DOHH2 (cell line): ENCODE results near the gene CYB5B.

Source experiments
- H3F3A ChIP-seq: fragments of 200-600 bp; sonication (generic), shearing (Covaris generic); 2 replicates; pipeline ENCODE4 v1.6.0; 2016; ENCODE audit warnings: antibody characterized with exemption, mild to moderate bottlenecking; ENCODE audit not compliant: control insufficient read depth, insufficient read depth
- H3K27ac ChIP-seq: fragments of 200-600 bp; sonication (generic); 2 replicates; pipeline ENCODE4 v1.5.1; 2014; ENCODE audit warnings: low read depth, mild to moderate bottlenecking, low read length, moderate library complexity
- H3K27me3 ChIP-seq: fragments of 200-600 bp; sonication (generic); 2 replicates; pipeline ENCODE4 v1.6.1; 2014; ENCODE audit warnings: mild to moderate bottlenecking, low read length, mixed read lengths; ENCODE audit not compliant: control insufficient read depth
- H3K36me3 ChIP-seq: fragments of 200-600 bp; sonication (generic); 2 replicates; pipeline ENCODE4 v1.6.1; 2014; ENCODE audit warnings: mild to moderate bottlenecking, low read length, moderate library complexity, mixed read lengths; ENCODE audit not compliant: control insufficient read depth
- H3K4me1 ChIP-seq: fragments of 200-600 bp; sonication (generic); 2 replicates; pipeline ENCODE4 v1.6.1; 2014; ENCODE audit warnings: mild to moderate bottlenecking, low read length, mixed read lengths; ENCODE audit not compliant: control insufficient read depth
- H3K4me2 ChIP-seq: fragments of 200-600 bp; sonication (generic); 2 replicates; pipeline ENCODE4 v1.6.0; 2014; ENCODE audit warnings: mild to moderate bottlenecking, low read length, moderate library complexity
- H3K4me3 ChIP-seq: fragments of 200-600 bp; sonication (generic); 2 replicates; pipeline ENCODE4 v1.5.1; 2014; ENCODE audit warnings: mild to moderate bottlenecking, low read length, mixed read lengths
- H3K79me2 ChIP-seq: fragments of 200-600 bp; sonication (generic); 2 replicates; pipeline ENCODE4 v1.6.1; 2014; ENCODE audit warnings: mild to moderate bottlenecking, low read length, mixed read lengths; ENCODE audit not compliant: control insufficient read depth
- H3K9me2 ChIP-seq: fragments of 200-600 bp; sonication (generic); replicated peaks from 2 replicates; pipeline ENCODE4 v1.6.1; 2014; ENCODE audit warnings: mild to moderate bottlenecking, low read length, mixed read lengths; ENCODE audit not compliant: control insufficient read depth
- H3K9me3 ChIP-seq: fragments of 200-600 bp; sonication (generic); 2 replicates; pipeline ENCODE4 v1.6.1; 2014; ENCODE audit warnings: antibody characterized with exemption, low read length, mixed read lengths; ENCODE audit not compliant: control insufficient read depth, insufficient read depth
- H4K20me1 ChIP-seq: fragments of 200-600 bp; sonication (generic); 2 replicates; pipeline ENCODE4 v1.6.0; 2014; ENCODE audit warnings: low read depth, mild to moderate bottlenecking, antibody characterized with exemption, low read length, moderate library complexity; ENCODE audit not compliant: control insufficient read depth, insufficient read depth
- CTCF ChIP-seq: fragments of 200-600 bp; sonication (generic); IDR thresholded peaks from one replicate; pipeline ENCODE4 v1.5.1; 2014; ENCODE audit warnings: antibody characterized with exemption, mild to moderate bottlenecking, low read depth, low read length; ENCODE audit not compliant: poor library complexity, severe bottlenecking
- EZH2phosphoT487 ChIP-seq: fragments of 200-600 bp; sonication (generic); IDR thresholded peaks from 2 replicates; pipeline ENCODE4 v1.6.1; 2017; ENCODE audit warnings: borderline replicate concordance, mild to moderate bottlenecking, antibody characterized with exemption, low read length, moderate library complexity, mixed read lengths

The CYB5B gene

GRCh38 chr16:69408475-69408874 lies 15.9 kb upstream of the CYB5B start:
- Histone ChIP-seq H3K4me3 (no peak overlapping the region), H3K4me1 (no peaks in the 10 kb centered on the region), H3K36me3 (no peaks in the 10 kb centered on the region), H4K20me1 (no peaks in the 10 kb centered on the region), H3K27me3 (no peaks in the 10 kb centered on the region), H3K27ac (no peak overlapping the region), H3K4me2 (no peak overlapping the region), H3K9me2 (no peaks in the 10 kb centered on the region), H3K9me3 (no peaks in the 10 kb centered on the region), H3K79me2 (no peaks in the 10 kb centered on the region), H3F3A (no peaks in the 10 kb centered on the region)
- TF ChIP-seq CTCF: no peak
- TF ChIP-seq EZH2phosphoT487: no peak

GRCh38 chr16:69410219-69410990 lies 14.0 kb upstream of the CYB5B start:
- Histone ChIP-seq H3K4me1 (no peaks in the 10 kb centered on the region), H3K27me3 (no peaks in the 10 kb centered on the region), H3K36me3 (no peaks in the 10 kb centered on the region), H3K27ac (no peak overlapping the region), H3K4me2 (no peak overlapping the region), H3K9me3 (no peaks in the 10 kb centered on the region), H3K4me3 (no peak overlapping the region), H4K20me1 (no peaks in the 10 kb centered on the region), H3K79me2 (no peaks in the 10 kb centered on the region), H3K9me2 (no peaks in the 10 kb centered on the region), H3F3A (no peaks in the 10 kb centered on the region)
- TF ChIP-seq EZH2phosphoT487 (no peak), CTCF (no peak)

- Histone ChIP-seq H3K9me2 (no peaks in the 10 kb centered on the region), H3K36me3 (no peaks in the 10 kb centered on the region), H3F3A (no peaks in the 10 kb centered on the region), H3K27me3 (no peaks in the 10 kb centered on the region), H3K4me3 (no peak overlapping the region), H3K4me1 (no peaks in the 10 kb centered on the region), H3K27ac (no peak overlapping the region), H4K20me1 (no peaks in the 10 kb centered on the region), H3K9me3 (no peaks in the 10 kb centered on the region), H3K4me2 (no peak overlapping the region), H3K79me2 (no peaks in the 10 kb centered on the region)
- TF ChIP-seq EZH2phosphoT487: no peak
- no peak for TF ChIP-seq CTCF
Measured at GRCh38 chr16:69411064-69411985, 13.1 kb upstream of the CYB5B start.
